Colon (tissue), 2 donors: Measurements from ENCODE around the gene PNPLA7.

Experiments
- FAIRE-seq: peaks from 2 replicates; lab custom pipeline; 2012; peaks lifted over from hg19 to GRCh38; lab: Jason Lieb, UNC
- donor health status: control.
- donor health status: control.

Gene PNPLA7

DNA sequence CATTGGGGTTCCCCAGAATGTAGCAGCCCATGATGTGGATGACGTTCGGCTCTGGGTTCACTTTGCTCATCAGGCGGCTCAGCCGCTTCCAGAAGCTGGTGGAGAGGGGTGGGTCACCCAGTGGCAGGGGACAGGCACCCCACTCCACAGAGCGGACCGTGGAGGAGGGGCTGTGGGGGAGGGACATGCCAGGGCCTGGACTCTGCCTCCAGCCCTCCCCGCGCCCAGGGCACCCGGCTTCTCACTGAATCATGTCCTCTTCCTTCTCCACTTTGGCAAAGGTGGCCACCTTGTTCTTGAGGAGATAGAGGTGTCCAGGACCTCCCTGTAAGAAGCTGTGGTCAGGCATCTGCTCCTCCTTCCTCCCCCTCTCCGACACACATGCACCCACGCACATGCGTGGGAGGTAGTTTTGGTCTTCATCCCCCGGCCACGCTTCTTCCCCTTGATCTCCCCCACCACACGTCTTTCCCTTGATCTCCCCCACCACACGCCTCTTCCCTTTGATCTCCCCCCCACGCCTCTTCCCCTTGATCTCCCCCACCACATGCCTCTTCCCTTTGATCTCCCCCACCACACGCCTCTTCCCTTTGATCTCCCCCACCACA is 100.2 kb downstream of the PNPLA7 start:
- FAIRE-seq = no peak

DNA sequence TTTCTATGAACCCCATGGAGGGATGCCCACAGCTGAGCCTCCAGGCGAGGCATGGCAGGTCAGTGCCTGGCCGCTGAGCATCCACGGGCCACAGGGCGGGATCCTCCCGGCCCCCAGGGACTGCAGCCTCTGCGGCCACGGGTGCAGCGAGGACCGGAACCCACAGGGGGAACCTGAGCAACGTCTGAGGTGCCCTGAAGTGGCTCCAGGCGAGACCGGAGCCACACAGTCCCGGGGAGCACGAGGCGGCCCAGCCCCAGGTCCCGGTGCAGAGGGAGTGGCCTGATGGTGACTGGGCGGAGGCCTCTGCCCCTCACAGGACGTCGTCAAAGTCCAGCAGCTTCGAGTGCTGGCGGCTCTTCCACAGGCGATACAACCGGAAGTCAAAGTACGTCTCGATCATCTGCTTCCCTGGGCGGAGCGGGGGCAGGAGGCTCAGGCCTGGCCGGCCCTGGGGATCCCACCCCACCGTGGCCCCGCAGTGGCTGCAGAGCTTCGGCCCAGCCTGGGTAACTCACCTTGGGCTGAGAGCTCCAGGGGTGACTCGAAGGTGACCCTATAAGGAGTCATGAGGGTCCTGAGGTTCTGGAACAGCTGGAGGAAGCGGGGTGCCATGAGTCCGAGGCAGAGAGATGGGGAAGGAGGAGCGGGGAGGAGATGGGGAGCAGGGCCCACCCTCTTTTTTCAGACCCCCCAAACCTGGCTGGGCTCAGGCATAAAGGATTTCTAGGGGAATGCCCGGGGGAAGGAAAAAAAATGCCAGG is 100.9 kb downstream of the PNPLA7 start:
- no peak for FAIRE-seq

DNA sequence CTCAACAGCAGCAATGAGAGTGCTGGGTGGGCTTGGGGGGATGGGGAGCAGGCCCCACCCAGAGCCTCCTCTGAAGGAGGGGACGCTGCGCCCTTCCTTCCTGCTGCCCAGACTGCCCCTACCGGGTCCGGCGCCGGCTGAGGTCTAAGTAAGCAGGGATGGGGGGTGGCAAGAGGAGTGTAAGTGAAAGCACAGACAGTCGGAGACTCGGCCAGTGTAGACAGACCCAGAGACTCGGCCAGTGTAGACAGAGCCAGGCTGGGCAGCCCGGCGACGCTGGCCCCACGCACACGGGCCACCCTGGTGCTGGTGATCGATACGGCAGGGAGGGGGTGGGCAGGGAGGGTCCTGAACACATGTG is 101.6 kb downstream of the PNPLA7 start:
- no peak for FAIRE-seq

DNA sequence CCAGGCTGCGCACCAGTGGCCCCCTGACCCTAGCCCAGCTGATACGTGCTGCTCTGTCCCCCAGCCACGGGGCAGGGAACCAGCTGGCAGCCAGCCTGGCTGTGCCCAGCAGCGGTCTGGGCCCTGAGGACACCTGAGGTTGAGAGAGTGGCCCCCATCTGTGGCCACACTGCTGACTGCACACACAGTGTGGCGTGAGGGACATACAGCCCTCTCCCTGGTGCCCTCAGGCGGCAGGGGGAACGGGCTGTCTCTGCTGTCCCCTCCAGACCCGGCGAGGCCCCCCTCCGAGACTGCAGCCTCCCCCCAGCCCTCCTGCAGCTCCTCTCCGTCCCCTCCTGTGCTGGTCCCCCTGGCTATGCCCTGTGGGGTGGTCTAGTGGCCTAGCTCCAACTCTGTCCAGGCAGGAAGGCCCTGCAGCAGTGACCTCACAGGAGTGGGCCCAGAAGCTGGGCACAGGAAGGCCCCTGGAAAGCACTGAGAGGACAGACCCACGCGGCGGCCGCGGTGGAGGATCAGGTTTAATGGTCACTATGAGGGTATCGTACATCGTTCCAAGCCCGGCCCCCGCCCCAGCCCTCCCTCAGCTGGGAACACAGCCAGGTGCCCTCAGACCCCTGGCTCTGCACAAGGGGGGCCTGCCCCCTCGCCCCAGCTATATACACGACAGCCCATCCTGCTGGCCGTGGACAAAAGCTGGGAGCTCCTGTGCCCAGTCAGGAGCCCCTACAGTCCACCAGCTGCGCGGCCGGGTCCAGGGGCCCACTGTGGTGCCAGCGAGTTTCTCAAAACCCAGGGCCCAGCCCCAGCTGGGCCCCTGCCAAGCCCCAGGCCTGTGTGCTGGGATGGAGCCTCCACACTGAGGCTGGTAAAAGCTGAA is 102.2 kb downstream of the PNPLA7 start:
- FAIRE-seq = no peak

DNA sequence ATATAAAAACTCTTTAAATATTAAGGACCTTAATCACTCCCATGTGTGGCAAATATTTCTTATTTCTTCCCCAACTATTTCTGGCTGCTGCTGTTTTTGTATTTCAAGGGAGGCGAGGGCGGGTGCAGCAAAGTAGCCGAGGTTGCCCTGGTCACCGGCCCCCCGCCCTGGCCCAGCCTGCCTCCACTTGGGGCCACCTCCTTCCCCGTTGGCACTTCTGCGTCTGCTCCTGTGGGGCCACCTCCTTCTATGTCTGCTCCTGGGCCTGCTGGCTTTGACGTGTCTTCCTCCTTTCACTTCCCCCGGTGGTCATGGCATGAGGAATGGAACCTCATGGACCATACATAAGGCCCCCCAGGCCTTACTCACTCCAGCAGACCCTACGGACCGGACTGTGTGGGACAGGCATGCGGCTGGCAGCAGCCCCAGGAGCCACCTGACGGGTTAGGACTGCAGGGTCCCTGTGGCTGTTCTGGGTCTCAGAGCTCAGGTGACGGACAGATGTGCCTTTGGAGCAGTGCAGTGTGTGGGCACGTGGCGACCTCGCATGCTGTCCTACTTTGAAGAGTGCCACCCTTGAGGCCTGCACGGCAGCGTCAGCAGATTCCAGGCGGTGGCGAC is 103.2 kb downstream of the PNPLA7 start:
- no peak for FAIRE-seq

DNA sequence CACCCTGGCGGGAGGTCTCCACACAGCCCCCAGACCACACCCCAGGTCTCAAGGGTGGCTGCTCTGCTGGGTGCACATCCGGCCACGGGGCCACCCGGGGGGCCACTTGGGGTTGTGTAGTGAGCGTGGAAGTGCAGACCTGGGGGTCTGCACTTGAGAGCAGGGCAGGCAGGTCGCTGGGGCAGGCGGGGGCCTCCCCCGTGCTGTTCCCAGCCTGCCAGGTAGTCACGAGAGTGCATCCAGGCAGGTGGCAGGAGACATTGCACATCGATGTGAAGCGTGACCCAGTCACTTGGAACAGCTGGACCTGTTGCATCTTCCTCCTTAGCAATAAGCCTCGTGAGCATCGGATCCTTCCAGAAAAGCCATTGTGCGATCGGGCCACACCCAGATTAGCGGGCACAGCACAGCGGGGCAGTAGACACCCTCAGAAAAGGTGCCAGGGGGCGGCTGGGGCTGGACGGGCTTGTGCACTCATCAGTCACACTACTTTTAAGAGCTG is 104.2 kb downstream of the PNPLA7 start:
- FAIRE-seq = no peak

DNA sequence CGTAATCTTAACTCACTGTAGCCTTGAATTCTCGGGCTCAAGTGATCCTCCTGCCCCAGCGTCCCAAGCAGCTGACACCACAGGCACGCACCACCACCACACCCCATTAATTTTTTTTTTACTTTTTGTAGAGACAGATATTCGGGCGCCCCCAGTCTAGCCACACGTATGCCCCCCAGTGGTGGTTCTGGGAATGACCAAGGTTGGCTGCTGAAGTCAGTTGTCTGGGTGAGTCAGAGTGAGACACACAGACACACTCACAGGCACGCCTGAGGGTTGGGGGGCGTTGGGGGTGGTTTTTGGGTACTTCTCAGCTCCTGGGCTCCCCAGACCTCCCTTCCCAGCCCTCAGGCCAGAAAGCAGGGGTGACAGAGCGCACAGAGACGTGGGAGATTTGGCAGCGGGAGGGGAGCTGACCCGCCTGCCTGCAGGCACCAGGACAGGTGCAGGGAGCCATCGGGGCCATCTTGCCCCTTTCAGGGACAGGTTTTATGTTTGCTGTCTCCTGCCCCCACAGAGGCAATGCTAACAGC is 104.9 kb downstream of the PNPLA7 start:
- no peak for FAIRE-seq

DNA sequence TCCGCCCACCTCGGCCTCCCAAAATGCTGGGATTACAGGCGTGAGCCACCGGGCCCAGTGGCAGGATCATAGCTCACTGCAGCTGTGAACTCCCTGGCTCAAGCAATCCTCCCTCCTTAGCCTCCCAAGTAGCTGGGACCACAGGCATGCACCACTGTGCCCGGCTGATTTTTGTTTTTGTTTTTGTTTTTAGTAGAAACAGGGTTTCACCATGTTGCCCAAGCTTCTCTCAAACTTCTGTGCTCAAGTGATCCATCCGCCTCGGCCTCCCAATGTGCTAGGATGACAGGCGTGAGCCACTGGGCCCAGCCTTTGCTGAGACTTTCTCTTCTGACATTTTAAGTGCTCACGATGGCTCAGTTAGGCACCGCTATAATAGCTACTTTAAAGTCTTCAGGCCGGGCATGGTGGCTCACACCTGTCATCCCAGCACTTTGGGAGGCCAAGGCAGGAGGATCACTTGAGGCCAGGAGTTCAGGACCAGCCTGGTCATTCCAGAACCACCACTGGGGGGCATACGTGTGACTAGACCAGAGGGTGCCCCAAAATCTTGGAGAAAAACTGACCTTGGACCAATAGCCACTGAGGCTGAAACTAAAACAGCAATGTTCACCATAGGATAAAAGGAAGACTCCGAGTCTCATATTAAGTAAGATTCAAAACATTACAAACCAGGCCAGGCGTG is 106.0 kb downstream of the PNPLA7 start:
- no peak for FAIRE-seq

DNA sequence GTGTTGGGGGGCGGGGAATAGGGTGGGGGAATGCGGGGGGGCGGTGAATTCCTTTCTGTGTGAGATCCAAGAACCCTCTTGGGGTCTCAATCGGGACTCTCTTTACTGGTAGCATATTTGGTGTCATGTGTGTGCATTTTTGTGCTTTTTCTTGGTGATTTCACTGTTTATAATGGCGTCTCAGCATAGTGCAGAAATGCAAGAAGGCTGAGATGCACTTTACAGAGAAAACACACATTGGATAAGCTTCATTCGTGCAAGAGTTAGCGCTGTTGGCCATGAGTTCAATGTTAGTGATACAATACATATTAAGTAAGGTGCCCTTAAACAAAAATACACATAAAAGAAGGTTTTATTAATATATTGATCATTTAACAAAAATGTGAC is 108.3 kb downstream of the PNPLA7 start:
- FAIRE-seq = no peak

DNA sequence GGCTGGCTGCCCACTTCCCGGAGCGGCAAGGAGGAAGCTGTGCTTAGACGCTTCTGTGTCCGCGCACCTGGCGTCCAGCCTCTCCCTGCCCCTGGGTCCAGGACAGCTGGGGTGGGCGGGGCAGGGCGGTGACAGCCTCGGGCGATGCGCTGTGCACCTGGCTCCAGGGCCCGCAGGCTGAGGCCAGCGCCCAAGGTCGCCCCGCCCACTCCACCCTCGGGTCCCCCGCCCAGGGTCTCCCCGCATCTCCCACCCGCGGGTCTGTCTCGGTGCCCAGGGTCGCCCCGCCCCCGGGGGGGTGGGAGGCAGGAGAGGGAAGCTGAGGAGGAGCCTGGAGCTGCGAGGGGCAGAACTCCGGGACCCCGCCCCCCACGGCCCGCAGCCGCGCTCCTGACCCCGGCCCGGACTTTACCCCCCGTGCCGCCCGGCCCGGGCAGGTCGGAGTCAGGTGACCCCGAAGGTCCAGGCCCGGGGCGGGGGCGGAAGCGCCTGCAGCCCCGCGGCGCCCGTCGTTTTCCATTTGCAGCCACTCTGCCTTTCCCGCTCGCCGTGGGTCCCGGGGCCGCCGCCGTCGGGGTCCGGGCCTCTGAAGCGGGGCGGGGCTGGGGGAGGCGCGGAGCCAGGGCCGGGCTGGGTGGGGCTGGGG is 108.8 kb downstream of the PNPLA7 start, which contains the start of gene ENTPD8:
Gene ENTPD8 (minus strand): TSS at position 69 of the 646 bp plus-strand sequence. CDS start 3,072 bp downstream, outside the sequence.
- FAIRE-seq = no peak

DNA sequence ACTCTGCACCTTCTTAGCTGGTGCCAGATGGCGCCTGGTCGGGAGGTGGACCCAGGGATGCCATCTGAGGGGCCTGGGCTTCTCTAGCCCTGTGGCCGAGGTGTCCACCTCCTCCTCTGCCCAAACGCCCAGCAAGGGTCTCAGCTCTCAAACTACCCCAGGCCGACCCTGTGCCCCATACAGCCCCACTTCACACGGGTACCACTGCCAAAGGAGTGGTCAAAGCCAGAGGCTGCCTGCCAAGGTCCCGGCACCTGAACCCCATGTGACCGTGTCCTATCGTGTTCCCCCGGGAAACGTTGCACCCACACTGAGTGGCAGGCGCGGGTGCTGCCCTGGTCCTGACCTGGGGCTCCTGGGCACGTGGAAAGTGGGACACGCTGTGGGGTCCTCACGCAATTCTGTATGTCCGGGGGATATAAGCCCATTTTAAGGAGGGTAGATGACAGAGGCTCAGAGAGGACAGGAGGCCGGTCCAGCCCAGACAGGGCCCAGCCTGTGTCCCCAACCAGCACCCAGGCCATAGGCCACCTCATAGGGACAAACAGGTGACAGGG is 111.0 kb downstream of the PNPLA7 start:
- FAIRE-seq = no peak

DNA sequence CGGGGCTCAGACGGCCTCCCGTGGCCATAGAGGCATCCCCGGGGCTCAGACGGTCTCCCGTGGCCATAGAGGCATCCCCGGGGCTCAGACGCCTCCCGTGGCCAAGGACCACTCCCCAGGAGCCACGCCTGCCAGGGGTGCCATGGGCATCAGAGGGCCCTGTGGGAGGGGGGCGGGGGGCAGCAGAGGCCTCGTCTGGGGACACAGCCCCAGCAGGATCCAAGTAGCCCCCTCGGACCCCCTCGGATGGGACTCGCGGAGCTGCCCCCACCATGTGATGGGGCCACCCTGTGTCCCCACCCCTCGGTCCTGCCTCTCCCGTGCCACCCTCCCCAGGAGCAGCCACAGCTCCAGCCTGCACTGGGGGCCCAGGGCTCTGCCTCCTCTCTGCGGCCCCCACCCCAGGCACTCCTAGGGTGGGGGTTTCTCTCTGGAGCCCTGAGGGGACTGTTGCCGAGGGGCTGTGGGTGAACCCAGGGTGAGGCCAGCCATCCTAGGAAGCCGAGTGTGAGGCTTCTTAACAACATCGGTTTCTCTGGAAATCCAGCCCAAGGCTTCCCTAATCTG is 111.5 kb downstream of the PNPLA7 start:
- no peak for FAIRE-seq

DNA sequence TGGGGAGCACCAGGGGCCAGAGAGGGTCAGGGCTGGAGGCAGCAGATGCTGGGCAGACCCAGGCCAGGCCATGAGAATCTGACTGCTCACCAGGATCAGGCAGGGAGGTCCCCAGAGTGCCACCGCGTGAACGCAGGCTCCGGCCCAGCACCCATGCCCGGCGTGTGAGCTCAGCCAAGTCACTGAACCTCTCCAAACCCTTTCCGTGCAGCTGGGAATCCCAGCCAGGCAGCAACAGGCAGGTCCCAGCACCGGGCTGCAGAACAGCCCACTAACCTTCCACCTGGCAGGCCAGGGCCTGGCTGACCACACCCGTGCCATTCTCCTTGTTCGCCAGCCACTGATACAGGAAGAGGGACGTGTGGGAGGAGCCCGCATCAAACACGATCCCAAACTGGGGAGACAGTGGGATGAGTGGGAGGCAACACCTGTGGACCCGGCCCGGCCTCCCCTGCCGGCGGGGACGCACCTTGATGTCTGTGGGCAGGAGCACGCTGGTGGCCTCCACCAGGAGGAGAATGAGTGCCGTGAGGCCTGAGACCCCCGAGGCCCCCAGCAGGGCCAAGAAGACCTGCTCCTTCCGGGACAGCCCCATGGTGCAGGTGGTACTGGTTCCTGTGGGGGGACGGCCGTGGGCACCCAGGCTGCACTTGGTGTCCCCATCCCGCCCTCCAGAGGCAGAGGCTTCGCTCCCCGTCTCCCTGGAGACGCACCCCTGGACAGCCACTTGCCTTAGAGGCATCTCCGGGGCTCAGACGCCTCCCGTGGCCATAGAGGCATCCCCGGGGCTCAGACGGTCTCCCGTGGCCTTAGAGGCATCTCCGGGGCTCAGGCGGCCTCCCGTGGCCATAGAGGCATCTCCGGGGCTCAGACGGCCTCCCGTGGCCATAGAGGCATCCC is 112.3 kb downstream of the PNPLA7 start:
- no peak for FAIRE-seq

DNA sequence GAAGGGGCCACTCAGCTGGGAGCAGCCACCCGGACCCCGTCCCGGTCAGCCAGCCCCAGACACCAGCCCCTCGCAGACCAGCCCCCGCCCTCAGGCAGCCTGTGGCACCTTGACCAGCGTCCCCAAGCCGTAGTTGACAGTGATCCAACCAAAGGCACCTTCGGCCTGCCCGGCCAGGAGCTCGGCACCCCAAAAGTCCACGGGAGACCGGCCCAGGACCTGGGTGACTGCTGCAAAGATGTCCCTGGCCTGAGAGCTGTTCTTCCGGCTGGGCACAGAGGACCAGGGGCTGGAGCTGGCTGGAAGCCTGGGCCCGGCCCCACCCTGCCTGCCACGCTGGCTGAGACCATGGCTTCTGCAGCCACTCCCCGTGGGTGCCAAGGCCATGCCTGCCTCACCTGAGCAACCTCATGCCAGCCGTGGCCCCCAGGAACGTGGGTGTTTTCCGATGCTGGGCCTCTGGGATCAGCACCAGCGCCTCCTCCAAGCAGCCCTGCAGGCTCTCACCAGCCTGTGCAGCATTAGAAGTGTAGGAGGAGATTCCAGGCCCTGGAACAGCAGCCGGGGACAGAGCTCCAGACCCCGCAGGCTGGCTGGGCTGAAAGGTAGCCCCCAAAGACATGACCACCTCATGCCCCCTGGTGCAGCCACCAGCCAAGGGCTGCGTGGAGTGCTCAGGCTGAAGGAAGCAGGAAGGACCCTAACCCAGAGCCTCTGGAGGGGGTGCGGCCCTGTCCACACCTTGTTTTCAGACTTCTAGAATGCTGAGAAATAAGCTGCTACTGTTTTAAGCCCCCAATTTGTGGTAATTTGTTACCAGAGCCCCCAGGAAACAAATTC is 113.2 kb downstream of the PNPLA7 start:
- FAIRE-seq = no peak

DNA sequence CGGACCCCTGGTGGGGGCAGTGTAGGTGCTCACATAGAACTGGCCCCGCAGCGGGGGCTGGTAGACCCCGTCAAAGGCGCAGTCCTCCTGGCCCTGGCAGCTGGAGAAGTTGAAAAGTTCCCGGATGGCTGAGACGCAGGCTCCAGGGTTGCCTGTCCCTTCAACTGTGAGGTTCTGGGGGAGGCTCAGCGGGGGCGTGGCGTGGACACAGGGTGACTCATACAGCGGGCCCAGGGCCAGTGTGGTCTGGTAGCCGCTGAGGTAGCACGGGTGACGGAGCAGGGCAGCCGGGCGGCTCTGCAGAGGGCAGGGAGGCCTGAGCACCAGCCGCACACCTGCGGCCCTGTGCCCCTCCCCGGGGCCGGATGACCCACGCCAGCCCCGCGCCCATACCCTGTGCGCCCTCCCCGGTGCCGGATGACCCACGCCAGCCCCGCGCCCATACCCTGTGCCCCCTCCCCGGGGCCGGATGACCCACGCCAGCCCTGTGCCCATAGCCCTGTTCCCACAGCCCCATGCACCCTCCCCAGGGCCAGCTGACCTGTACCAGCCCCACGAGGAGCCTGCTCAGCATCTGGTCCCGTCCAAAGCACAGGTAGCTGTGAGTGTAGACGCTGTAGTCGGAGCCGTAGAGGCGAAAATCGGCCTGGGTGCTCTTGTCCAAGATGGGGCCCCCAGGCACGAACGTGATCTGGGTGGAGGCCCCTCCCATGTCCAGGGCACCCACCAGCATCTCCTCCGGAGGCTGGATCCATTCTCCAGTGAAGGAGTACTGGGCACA is 114.0 kb downstream of the PNPLA7 start:
- FAIRE-seq = no peak

DNA sequence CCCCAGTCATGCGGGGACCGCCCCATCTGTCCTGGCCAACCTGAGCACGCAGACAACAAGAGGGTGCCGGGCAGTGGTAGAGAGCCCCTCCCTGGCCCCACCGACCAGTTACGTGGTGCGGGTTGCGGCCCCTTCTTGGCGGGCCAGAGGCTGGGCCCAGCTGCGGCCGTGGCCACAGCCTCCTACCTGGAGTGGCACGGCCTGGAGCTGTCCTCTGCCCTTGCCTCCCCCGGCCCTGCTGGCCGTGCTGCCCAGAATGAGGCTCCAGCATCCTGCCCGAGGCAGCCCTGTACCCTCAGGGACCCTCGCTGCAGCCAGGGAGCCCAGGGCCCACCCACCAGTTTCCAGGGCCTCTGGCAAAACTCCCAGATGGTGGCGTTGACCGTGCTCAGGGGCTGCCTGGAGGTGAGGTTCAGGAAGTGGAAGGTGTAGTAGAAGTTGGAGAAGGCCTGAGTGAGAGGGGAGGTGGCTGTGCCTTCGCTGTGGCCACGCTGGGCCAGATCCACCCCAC is 114.8 kb downstream of the PNPLA7 start:
- FAIRE-seq = no peak
